SKM-1 (cell line): ENCODE measurements around the gene ZNF525.
"Not testable (repeated sequence)": the region's sequence is repeated elsewhere in the genome, so short reads cannot be mapped to it uniquely, and the experiment has no call there.

Experiments used
- DNase-seq: peaks from one replicate; lab custom pipeline; 2025; ENCODE audit not compliant: unreplicated experiment; lab: John Stamatoyannopoulos, UW

ZNF525 gene

GRCh38 chr19:53395840-53396524 lies 30.5 kb downstream of the ZNF525 start:
- not testable (repeated sequence) for DNase-seq

DNA sequence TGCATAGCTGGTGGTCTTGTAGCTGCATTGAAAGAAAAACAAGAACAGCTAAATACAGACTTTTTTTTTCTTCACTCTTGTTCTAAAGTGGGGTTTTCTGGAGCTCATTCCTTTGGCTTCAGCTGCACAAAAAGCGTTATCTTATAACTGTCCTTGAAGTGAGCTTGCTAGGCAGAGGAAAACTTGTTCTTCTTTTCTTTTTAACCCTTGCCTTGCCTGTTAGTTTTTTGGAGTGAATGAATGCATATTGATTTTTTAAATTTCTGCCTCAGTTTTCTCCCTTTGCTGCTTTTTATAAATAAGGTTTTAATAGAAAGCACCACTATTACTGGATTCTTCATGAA lies 31.0 kb downstream of the ZNF525 start:
- DNase-seq, result no peak

GRCh38 chr19:53397918-53398317 lies 32.4 kb downstream of the ZNF525 start:
- not testable (repeated sequence) for DNase-seq

DNA sequence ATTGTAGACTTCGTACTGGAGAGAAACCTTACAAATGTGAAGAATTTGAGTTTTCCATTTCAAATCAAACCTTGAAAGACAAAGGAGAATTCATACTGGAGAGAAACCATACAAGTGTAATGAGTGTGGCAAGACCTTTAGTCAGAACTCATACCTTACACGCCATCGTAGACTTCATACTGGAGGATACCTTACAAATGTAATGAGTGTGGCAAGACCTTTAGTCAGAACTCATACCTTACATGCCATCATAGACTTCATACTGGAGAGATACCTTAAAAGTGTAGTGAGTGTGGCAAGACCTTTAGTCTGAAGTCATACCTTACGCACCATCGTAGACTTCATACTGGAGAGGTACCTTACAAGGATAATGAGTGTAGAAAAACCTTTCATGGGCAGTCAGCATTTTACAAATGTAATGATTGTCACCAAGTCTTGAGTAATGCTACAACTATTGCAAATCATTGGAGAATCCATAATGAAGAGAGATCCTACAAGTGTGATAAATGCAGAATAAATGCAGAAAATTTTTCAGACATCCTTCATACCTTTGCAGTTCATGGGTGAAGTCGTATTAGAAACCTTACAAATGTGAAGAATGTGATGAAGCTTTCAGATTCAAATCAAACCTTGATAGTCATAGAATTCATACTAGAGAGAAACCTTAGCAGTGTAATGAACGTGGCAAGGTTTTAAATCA lies 44.1 kb downstream of the ZNF525 start:
- no peak for DNase-seq

GRCh38 chr19:53420520-53421315 lies 55.2 kb downstream of the ZNF525 start:
- not testable (repeated sequence) for DNase-seq

GRCh38 chr19:53422551-53422950 lies 57.0 kb downstream of the ZNF525 start:
- DNase-seq, result no peak

DNA sequence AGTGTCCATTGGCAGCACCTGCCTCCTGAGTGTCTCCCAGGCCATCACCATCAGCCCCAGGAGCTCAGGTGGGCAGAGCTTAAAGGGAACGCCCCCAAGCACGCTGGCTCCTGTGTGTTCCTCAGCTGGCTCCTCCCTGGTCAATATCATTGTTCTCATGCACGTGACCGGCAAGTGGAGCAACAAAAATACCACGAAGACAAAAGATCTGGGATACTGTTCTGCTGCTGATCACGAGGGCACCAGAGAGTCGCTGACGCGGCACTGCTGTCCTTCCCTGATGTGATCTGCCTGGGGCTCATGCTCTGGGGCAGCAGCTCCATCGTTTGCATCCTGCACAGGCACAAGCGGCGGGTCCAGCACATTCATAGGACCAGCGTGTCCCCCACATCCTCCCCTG lies 57.6 kb downstream of the ZNF525 start:
- not testable (repeated sequence) for DNase-seq

DNA sequence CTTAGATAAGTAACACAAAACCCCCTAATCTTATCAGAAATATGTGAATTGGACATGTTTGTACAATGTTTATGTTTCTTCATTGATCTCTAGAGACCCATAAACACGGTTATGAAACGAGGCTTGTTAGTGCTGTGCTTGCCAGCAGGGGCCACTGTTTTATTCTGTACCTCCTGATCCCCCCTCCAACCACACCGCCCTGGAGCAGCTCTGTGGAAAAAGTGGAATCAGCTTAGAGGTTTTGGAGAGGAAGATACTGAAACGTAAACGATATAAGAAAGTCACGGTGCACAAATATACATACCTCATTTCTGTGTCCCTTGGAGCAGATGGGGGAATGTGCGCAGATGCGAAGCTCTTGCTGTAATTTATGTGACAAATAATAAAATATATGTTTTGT lies 58.2 kb downstream of the ZNF525 start:
- DNase-seq, result not testable (repeated sequence)

DNA sequence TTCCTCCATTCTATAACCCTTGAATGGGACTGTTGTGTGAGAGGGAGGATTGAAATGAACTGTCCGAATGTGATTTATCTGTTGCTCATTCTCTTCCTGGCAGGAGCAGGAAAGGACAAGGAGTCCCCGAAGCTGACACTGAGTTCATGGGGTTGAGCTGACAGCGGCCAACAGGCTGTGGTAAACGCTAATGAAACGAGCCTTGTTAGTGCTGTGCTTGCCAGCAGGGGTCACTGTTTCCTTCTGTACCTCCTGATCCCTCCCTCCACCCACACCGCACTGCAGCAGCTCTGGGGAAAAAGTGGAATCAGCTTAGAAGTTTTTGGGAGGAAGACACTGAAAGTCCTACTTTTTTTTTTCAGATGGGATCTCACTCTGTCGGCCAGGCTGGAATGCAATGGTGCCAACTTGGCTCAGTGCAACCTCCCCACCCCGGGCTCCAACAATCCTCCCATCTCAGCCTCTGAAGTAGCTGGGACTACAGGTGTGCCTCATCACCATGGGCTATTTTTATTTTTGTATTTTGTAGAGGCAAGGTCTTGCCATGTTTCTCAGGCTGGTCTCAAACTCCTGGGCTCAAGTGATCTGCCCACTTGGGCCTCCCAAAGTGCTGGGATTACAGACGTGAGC lies 59.6 kb downstream of the ZNF525 start:
- DNase-seq, result peak; percentile 0

DNA sequence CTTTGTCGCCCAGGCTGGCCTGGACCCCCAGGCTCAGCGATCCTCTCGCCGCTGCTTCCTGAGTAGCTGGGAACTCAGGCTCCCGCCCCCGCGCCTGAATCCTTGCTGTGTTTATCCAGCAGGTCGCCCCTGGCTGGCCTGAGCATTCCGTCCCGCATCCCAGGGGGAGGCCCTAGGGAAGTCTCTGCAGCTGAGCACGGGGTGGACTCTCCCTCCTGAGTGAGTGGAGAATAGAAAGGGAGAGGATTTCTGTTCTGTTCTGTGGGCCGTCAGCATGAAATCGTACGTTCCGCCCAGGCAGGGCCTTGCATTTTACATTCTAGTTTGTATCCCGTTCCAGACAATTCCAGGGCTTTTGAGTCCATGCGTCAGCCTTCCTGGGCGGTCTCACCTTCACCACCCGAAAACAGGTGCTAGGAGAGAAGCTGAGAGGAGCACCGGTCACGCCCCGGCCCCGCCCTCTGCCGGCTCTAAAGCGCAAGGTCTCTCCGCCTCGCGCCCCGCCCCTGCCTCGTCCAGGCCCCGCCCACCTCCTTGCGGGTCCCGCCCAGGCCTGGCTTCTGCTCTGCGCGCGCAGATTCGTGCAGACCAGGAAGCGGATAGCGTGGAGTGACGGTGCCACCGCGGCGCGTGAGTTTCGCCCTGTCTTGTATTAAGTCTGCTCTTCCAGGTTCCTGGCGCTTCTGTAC lies 66.0 kb downstream of the ZNF525 start, which contains the start of gene ZNF761:
Gene ZNF761, plus strand, starts transcription at position 586 of the 689 bp plus-strand sequence. CDS start 15,285 bp downstream, outside the sequence.
- DNase-seq, result peak; percentile 49

GRCh38 chr19:53432088-53432661 lies 66.7 kb downstream of the ZNF525 start:
- DNase-seq, result no peak
